Endothelial cell (in vitro differentiated cells): ENCODE results near the gene DDX25. TPM values are rescaled to one million over a fixed set of nuclear protein-coding genes. Genes with fewer than 3 reads are reported as not detected.

Experiments used
- DNase-seq: peaks from one replicate; pipeline ENCODE4 v3.0.0; 2021; ENCODE audit warnings: low spot score
- H3K27ac Mint-ChIP-seq: one replicate; pipeline ENCODE4 v1.8.0; 2021; ENCODE audit warnings: mixed read lengths, inconsistent platforms; ENCODE audit not compliant: unreplicated experiment
- H3K27me3 Mint-ChIP-seq: one replicate; pipeline ENCODE4 v1.8.0; 2021; ENCODE audit warnings: mild to moderate bottlenecking, moderate library complexity, mixed read lengths, inconsistent platforms; ENCODE audit not compliant: unreplicated experiment
- H3K36me3 Mint-ChIP-seq: one replicate; pipeline ENCODE4 v1.8.0; 2021; ENCODE audit warnings: mild to moderate bottlenecking, low read depth, mixed read lengths, inconsistent platforms; ENCODE audit not compliant: unreplicated experiment
- H3K4me1 Mint-ChIP-seq: one replicate; pipeline ENCODE4 v1.8.0; 2021; ENCODE audit warnings: mild to moderate bottlenecking, mixed read lengths, inconsistent platforms; ENCODE audit not compliant: unreplicated experiment
- H3K4me3 Mint-ChIP-seq: one replicate; pipeline ENCODE4 v1.8.0; 2021; ENCODE audit warnings: mild to moderate bottlenecking, mixed read lengths, inconsistent platforms; ENCODE audit not compliant: unreplicated experiment
- H3K9me3 Mint-ChIP-seq: one replicate; pipeline ENCODE4 v1.8.0; 2021; ENCODE audit warnings: mixed read lengths, inconsistent platforms; ENCODE audit not compliant: unreplicated experiment
- total RNA-seq: library from RNA; stranded (reverse); fragmentation: NEBNext Ultra II Directional; extraction: Animal tissue kit (Norgen Biotek cat#: 25700); gene quantifications from one replicate; pipeline ENCODE4 v1.2.1, GENCODE V29; 2021; ENCODE audit not compliant: unreplicated experiment
- TF ChIP-seq, protein P1 (sequence below): fragments of 200-600 bp; sonication (generic); IDR thresholded peaks from one replicate; pipeline ENCODE4 v1.5.0; 2021; ENCODE audit warnings: antibody characterized with exemption; ENCODE audit not compliant: unreplicated experiment

DDX25 gene
- total RNA-seq, 1 donor from 2014 or later, result 7.5 TPM

DNA sequence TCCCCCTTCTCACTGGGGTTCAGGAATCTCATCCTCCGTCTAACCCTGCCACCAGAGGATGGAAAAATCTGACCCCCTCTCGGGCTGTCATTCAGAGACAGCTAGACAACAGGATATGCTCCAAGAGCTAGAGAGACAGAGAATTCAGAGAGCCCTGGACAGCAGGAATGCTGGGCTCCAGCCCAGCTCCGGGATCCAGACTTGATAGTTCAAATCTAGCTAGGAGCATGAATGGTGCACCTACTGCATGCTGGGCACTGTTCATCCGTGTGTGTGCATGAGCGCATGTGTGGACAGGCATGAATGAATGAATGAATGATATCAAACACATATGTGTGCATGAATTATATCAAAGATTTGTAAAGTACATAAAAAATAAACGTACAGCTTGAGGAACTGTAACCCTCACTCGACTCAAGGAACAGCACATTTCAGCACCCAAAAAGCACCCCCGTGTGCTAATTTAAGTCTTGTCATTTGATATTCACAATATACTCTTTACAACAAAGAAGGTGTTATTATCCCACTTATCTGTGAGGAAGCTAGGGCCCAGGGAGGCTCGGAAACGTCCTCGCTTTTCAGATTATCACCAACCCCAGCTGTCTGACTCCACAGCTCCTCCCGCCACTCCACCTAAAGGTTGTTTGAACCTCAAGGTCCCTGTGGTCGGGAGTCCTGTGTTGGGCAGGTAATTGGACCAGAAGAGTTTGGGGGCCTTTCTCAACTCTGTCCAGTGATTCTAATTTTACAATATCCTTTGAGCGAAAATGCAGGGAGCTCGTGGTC is 40.9 kb downstream of the DDX25 start:
- Mint-ChIP-seq H3K9me3 (no peaks in the 10 kb centered on the region), H3K4me1 (peaks cover 16% of the 10 kb centered on the region), H3K27me3 (no peaks in the 10 kb centered on the region), H3K27ac (no peak overlapping the region), H3K4me3 (no peak overlapping the region), H3K36me3 (no peaks in the 10 kb centered on the region)
- TF ChIP-seq, protein P1, sequence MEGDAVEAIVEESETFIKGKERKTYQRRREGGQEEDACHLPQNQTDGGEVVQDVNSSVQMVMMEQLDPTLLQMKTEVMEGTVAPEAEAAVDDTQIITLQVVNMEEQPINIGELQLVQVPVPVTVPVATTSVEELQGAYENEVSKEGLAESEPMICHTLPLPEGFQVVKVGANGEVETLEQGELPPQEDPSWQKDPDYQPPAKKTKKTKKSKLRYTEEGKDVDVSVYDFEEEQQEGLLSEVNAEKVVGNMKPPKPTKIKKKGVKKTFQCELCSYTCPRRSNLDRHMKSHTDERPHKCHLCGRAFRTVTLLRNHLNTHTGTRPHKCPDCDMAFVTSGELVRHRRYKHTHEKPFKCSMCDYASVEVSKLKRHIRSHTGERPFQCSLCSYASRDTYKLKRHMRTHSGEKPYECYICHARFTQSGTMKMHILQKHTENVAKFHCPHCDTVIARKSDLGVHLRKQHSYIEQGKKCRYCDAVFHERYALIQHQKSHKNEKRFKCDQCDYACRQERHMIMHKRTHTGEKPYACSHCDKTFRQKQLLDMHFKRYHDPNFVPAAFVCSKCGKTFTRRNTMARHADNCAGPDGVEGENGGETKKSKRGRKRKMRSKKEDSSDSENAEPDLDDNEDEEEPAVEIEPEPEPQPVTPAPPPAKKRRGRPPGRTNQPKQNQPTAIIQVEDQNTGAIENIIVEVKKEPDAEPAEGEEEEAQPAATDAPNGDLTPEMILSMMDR, result no peak
- no peak for DNase-seq

DNA sequence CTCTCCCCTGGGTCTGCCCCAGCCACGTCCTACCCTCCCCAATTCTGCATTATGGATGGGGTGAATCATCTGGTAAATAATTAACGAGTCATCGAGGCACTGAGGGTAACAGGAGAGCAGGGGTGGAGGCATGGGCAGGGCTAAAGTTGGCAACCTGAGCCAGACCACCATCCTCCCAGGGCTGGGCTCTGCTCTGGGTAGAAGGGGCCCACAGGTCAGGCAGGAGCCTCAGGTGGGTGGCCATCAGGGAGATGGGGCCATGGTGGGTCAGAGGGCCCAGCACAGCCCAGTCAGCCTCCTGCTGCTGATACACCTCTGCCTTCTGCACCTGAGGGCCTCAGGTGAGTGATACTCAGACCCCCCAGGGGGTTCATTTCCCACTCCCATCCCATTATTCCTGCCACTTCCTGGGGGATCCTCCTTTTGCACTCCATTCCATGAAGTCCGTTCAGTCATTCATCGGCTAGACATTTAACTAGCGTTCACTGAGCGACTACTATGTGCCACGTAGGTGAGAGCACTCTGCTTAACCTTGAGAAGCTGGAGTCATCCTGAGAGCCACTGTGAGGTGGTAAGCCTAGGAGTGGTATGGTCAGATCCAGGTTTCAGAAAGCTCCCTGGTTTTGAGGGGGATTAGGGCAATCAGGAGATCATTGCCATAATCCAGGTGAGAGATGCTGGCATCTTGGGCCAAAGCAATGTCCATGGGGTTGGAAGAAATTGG is 41.7 kb downstream of the DDX25 start, which contains the start of gene VSIG10L2:
TSS of gene VSIG10L2 (plus strand) at position 248 of the 724 bp plus-strand sequence. CDS start at position 260, 12 bp downstream.
- Mint-ChIP-seq H3K9me3 (no peaks in the 10 kb centered on the region), H3K4me3 (no peak within 1 kb of the TSS), H3K4me1 (peaks cover 16% of the 10 kb centered on the region), H3K36me3 (no peaks in the 10 kb centered on the region), H3K27ac (no peak within 1 kb of the TSS), H3K27me3 (no peaks in the 10 kb centered on the region)
- DNase-seq, result no peak
- TF ChIP-seq, protein P1, result no peak

DNA sequence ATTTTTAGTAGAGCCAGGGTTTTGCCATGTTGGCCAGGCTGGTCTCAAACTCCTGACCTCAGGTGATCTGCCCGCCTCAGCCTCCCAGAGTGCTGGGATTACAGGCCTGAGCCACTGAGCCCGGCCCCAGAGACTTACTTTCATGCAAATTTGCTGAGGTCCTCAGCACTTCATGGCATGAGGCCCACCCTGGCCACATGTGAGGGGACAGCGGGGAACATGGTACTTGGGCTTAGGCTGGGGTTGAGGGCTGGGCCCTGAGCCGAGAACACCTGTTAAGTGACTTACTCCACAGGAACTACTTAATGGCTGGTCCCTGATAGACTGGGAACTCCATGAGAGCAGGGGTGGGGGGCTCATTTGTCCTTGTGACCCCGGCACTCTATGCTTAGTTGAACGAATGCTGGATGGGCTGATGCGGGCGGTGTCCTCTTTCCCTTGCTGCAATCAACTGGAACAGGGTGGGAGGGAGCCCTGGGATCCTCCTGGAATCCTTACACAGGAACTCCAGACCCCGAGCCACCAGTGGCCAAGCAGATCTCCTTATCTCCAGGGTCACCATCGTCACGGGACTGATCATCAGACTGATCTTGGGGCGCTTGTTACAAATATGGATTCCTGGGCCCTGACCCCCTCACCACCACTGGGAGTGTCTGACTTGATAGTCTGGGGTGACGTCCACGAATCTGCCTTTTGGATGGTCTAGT is 42.6 kb downstream of the DDX25 start:
- peaks cover 3% of the 10 kb centered on the region for H3K27me3 Mint-ChIP-seq
- H3K4me1 Mint-ChIP-seq, result peaks cover 12% of the 10 kb centered on the region
- no peak overlapping the region for H3K4me3 Mint-ChIP-seq
- no peaks in the 10 kb centered on the region for H3K9me3 Mint-ChIP-seq
- no peak for DNase-seq
- H3K27ac Mint-ChIP-seq, result no peak overlapping the region
- TF ChIP-seq, protein P1, result no peak
- H3K36me3 Mint-ChIP-seq, result peaks cover 3% of the 10 kb centered on the region

DNA sequence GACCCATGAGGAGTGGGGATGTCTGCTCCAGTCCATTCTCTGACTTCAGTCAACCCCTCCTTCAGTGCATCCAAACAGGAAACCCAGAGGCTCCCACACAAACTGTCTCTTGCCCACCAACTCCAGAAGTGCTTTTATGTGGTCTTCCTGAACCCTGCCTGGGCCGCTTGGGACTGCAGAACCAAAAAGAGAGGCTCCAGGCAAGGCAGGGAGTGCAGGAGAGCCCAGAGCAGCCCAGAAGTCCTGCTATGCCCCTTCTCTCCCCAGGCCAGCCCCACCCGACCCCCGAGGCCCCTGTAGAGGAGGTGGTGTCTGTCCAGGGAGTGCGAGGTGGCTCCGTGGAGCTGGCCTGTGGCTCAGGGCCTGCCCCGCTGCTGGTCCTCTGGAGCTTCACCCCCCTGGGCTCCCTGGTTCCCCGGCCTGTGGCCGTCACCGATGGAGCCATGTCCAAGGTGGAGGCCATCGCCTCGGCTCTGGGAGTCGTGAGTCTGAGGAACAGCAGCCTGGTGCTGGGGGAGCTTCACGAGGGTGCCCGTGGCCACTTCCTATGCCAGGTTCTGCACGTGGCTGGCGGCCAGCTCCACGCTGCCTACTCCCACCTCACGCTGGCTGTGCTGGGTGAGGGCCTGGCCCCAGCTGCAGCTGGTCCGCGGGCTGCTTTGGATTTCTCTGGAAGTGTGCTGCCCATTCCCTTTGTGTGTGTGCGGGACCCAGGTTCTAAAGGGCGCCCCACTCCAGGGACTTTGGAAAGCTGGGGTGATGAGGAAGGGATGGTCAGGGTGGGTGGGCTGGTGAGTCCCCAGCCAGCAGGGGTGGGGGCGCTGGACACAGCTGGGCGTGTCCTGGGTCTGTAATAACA is 43.3 kb downstream of the DDX25 start:
- Mint-ChIP-seq H3K9me3 (no peaks in the 10 kb centered on the region), H3K36me3 (peaks cover 3% of the 10 kb centered on the region), H3K27me3 (peaks cover 3% of the 10 kb centered on the region), H3K27ac (no peak overlapping the region), H3K4me1 (peaks cover 4% of the 10 kb centered on the region), H3K4me3 (no peak overlapping the region)
- TF ChIP-seq, protein P1, result no peak
- DNase-seq, result no peak
